Fibroblast of pulmonary artery (primary cell): ENCODE measurements around the gene CPNE4.
"Not testable (repeated sequence)": the region's sequence is repeated elsewhere in the genome, so short reads cannot be mapped to it uniquely, and the experiment has no call there.

Experiments
- DNase-seq: peaks from one replicate; pipeline ENCODE4 v3.0.0-alpha.2; 2010; ENCODE audit warnings: low read depth
- H3K4me3 ChIP-seq: replicated peaks from 2 replicates; pipeline ENCODE4 v1.5.1; 2011; ENCODE audit warnings: low read depth, mild to moderate bottlenecking, control low read depth, low read length, moderate library complexity
- CTCF ChIP-seq: IDR thresholded peaks from 2 replicates; pipeline ENCODE4 v1.5.1; 2011; ENCODE audit warnings: mild to moderate bottlenecking, control low read depth, low read length, inconsistent platforms; ENCODE audit errors: missing control alignments

The CPNE4 gene

GRCh38 chr3:131898346-131898745, 136.5 kb downstream of the CPNE4 start:
- DNase-seq: no peak
- TF ChIP-seq CTCF: no peak
- no peak overlapping the region for H3K4me3 ChIP-seq

- no peak for DNase-seq
Measured at GRCh38 chr3:131896285-131896684, 138.5 kb downstream of the CPNE4 start.

GRCh38 chr3:131895766-131896165, 139.0 kb downstream of the CPNE4 start:
- no peak for TF ChIP-seq CTCF
- no peak for DNase-seq
- H3K4me3 ChIP-seq: no peak overlapping the region

More at GRCh38 chr3:131896285-131896684, 138.5 kb downstream of the CPNE4 start:
- H3K4me3 ChIP-seq: no peak overlapping the region
- no peak for TF ChIP-seq CTCF

DNA sequence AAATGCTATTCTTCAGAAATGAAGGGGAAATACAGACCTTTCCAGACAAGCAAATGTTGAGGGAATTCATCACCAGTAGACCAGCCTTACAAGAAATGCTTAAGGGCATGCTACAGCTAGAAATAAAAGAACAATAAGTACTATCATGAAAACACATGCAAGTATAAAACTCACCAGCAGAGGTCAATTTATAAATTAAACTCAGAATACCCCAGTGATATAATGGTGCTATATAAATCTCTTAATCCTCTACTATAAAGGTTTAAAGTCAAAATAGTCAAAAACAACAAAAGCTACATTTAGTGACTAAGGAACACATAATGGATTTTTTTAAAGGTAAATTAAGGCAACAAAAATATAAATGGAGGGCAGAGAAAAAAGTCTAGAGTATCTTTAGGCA, 142.5 kb downstream of the CPNE4 start:
- DNase-seq: no peak
- H3K4me3 ChIP-seq: no peak overlapping the region
- no peak for TF ChIP-seq CTCF

- DNase-seq: not testable (repeated sequence)
Measured at GRCh38 chr3:131885871-131886270, 148.9 kb downstream of the CPNE4 start.

DNA sequence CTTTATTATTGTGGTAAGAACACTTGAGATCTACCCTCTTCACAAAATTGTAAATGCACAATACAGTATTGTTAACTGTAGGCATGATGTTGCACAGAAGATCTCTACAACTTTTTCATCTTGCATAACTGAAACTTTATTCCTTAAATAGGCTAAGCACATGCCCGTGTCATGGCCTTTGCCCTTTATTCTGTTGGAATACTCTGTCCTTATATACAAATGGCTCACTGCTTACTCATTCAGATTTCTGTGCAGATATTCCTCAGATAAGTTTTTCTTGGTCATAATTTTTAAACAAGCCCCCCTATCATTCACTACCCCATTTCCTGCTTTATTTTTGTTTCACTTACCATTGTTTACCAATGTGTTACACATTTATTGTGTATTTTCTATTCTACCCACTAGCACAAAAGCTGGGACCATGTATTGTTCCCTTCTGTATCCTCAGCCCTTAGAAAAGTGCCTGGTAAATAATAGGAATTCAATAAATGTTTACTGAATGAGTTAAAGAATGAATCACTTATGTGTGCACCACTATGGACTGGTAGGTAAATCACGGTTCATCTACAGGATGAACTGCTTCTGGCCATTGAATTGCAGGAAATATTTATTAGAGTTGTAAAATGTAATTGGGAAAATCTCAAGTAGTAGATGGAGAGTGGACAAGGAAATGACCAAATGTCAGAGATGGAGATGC, 151.0 kb downstream of the CPNE4 start:
- TF ChIP-seq CTCF: no peak
- H3K4me3 ChIP-seq: no peak overlapping the region
- no peak for DNase-seq

More at GRCh38 chr3:131885871-131886270, 148.9 kb downstream of the CPNE4 start:
- H3K4me3 ChIP-seq: not testable (repeated sequence)

GRCh38 chr3:131883086-131883485, 151.7 kb downstream of the CPNE4 start:
- TF ChIP-seq CTCF: no peak
- no peak overlapping the region for H3K4me3 ChIP-seq
- DNase-seq: no peak
